GM06990 (cell line): ENCODE results near the gene OPCML.

Source experiments
- DNase-seq: peaks from one replicate; pipeline ENCODE4 v3.0.0-alpha.2; 2011; ENCODE audit not compliant: insufficient read length; ENCODE audit errors: extremely low read depth
- H3K27me3 ChIP-seq: replicated peaks from 2 replicates; pipeline ENCODE4 v1.6.0; 2011; ENCODE audit warnings: low read length; ENCODE audit not compliant: control insufficient read depth, insufficient read depth
- H3K36me3 ChIP-seq: 2 replicates; pipeline ENCODE4 v1.5.1; 2011; ENCODE audit warnings: low read length; ENCODE audit not compliant: control insufficient read depth, insufficient read depth
- H3K4me3 ChIP-seq: replicated peaks from 2 replicates; pipeline ENCODE4 v1.5.1; 2011; ENCODE audit warnings: low read depth, mild to moderate bottlenecking, control low read depth, low read length
- CTCF ChIP-seq: IDR thresholded peaks from 2 replicates; pipeline ENCODE4 v1.5.1; 2011; ENCODE audit warnings: low read length, control low read depth, mild to moderate bottlenecking, inconsistent platforms; ENCODE audit not compliant: insufficient read depth, poor library complexity, severe bottlenecking

The OPCML gene

GRCh38 chr11:133476570-133477250 lies 55.6 kb downstream of the OPCML start:
- no peaks in the 10 kb centered on the region for H3K27me3 ChIP-seq
- H3K4me3 ChIP-seq = no peak overlapping the region
- H3K36me3 ChIP-seq = no peaks in the 10 kb centered on the region
- TF ChIP-seq CTCF = no peak
- no peak for DNase-seq

- no peak for DNase-seq
- H3K4me3 ChIP-seq = no peak overlapping the region
- no peaks in the 10 kb centered on the region; the same call in 1 of the 2 replicates for H3K27me3 ChIP-seq
- TF ChIP-seq CTCF = no peak
- no peaks in the 10 kb centered on the region for H3K36me3 ChIP-seq
These were observed 57.8 kb downstream of the OPCML start for GRCh38 chr11:133474461-133474860.

GRCh38 chr11:133467686-133468085 lies 64.6 kb downstream of the OPCML start:
- no peaks in the 10 kb centered on the region; the same call in 1 of the 2 replicates for H3K27me3 ChIP-seq
- no peak for TF ChIP-seq CTCF
- H3K36me3 ChIP-seq = no peaks in the 10 kb centered on the region
- DNase-seq = no peak
- H3K4me3 ChIP-seq = no peak overlapping the region

- no peak for TF ChIP-seq CTCF
- Histone ChIP-seq H3K36me3 (no peaks in the 10 kb centered on the region), H3K4me3 (no peak overlapping the region), H3K27me3 (no peaks in the 10 kb centered on the region)
- DNase-seq = no peak
These were observed 89.0 kb downstream of the OPCML start for GRCh38 chr11:133443206-133443747.

GRCh38 chr11:133441964-133442660 lies 90.2 kb downstream of the OPCML start:
- no peak overlapping the region for H3K4me3 ChIP-seq
- no peak for DNase-seq

More at GRCh38 chr11:133441964-133442660, 90.2 kb downstream of the OPCML start:
- TF ChIP-seq CTCF = no peak
- Histone ChIP-seq H3K27me3 (no peaks in the 10 kb centered on the region), H3K36me3 (no peaks in the 10 kb centered on the region)
